Measurements from ENCODE around the gene SEL1L2.

DNA sequence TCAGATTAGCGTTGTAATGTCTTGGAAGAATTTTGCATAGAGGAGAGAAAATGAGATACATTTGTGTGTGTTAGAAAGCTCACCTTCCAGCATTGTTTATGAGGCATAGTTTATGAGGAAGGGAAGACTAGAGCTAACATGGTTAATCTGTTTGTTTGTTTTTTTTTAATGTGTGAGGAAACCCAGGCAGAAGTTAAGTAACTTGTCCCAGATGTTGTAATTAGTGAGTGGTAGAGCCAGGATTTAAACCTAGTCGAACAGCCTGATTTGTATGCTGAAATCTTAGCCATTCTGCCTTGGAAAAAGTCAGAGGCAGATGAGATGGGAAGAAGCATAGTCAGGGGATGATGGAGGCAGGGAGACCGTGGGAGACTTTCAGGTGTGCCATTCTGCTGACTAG lies 176.5 kb downstream of the SEL1L2 start:
- TF ChIP-seq, protein P1, sequence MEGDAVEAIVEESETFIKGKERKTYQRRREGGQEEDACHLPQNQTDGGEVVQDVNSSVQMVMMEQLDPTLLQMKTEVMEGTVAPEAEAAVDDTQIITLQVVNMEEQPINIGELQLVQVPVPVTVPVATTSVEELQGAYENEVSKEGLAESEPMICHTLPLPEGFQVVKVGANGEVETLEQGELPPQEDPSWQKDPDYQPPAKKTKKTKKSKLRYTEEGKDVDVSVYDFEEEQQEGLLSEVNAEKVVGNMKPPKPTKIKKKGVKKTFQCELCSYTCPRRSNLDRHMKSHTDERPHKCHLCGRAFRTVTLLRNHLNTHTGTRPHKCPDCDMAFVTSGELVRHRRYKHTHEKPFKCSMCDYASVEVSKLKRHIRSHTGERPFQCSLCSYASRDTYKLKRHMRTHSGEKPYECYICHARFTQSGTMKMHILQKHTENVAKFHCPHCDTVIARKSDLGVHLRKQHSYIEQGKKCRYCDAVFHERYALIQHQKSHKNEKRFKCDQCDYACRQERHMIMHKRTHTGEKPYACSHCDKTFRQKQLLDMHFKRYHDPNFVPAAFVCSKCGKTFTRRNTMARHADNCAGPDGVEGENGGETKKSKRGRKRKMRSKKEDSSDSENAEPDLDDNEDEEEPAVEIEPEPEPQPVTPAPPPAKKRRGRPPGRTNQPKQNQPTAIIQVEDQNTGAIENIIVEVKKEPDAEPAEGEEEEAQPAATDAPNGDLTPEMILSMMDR (IDR thresholded peaks at IDR 0.05): no peak
- TF ChIP-seq POLR2A (IDR thresholded peaks at IDR 0.05): no peak
